Measurements from ENCODE around the gene OST4. TPM values are rescaled to one million over a fixed set of nuclear protein-coding genes. Genes with fewer than 3 reads are reported as not detected.

The OST4 gene
- total RNA-seq, 1 experiment from 2014 or later = 408 TPM

DNA sequence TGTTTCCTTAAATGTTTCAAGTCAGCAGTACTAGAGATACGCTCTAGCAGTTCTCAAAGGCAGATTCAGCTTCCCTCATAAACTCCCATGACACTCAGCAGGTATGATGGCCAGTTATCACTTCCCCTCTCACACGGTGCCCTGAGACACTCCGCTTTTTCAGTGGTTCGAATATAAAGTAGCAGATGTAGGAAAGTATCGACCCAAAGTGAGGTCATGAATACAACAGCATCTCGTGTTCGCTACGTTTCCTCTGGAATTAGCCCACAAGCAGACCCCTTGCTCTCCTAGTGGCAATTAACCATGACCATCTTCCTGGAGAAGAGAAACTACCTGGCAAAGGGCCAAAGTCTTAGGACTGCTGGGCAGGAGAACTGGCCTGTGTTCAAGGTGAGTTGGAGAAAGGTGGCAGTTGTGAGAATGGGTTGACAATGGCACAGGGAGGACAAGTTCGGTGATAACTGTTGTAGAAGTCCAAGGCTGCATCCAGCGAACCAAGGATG lies 29.2 kb downstream of the OST4 start:
- DNase-seq (ENCODE audit: low read depth, low spot score) = no peak
- in situ Hi-C loops (cut with HindIII; ENCODE audit: low pct_unique_long_range_greater_than_20kb, low sequenced_read_pairs) = no loop called here

DNA sequence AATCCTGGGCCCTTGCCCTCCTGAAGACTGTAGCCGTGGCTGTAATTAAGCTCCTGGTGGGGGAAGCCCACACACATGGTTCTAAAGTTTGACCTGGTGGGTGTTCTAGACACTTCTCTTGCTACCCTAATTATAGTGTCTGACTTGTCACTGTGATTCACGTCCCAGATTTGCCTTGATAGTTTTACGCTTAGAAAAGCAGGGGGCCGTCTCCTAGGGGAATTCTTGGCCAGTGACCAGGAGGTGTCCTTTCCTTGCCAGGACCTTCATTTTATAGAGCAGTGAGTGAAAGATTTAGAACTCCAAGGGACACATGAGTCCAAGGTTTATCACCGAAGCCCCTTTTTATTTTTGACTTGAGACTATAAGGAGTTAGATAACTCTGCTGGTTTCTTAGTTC lies 29.7 kb downstream of the OST4 start:
- in situ Hi-C loops (cut with HindIII; ENCODE audit: low pct_unique_long_range_greater_than_20kb, low sequenced_read_pairs) = no loop called here
- no peak for DNase-seq (ENCODE audit: low read depth, low spot score)

DNA sequence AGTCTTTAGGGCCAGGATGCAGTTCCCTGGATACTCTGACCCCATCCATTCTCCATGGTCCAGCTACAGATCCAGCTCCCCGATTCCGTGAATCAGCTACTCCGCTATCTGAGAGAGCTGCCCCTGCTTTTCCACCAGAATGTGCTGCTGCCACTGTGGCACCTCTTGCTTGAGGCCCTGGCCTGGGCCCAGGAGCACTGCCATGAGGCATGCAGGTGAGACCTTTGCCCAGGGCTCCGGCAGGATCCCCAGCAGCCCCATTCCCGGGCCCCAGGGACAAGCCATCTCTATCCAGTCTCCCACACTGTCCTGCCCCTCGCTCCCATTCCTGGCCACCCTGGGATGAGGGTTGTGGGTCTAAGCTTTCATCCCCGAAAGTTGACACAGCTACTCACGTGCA lies 31.2 kb downstream of the OST4 start:
- no peak for DNase-seq (ENCODE audit: low read depth, low spot score)
- in situ Hi-C loops (cut with HindIII; ENCODE audit: low pct_unique_long_range_greater_than_20kb, low sequenced_read_pairs) = no loop called here

DNA sequence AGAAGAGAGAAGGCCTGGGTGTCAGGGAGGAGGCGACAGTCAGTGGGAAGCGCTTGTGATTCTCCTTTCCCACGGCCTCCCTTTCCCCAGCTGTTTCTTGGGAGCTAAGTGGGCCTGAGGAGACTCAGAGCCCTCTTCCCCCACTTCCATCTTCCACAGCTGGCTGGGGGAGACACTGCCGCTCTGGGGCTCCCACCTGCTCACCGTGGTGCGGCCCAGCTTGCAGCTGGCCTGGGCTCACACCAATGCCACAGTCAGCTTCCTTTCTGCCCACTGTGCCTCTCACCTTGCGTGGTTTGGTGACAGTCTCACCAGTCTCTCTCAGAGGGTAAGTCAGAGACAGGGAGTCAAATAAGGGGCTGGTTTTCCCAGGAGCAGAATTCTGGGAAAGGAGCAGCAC lies 31.6 kb downstream of the OST4 start:
- in situ Hi-C loops (cut with HindIII; ENCODE audit: low pct_unique_long_range_greater_than_20kb, low sequenced_read_pairs) = no loop called here
- DNase-seq (ENCODE audit: low read depth, low spot score) = no peak

DNA sequence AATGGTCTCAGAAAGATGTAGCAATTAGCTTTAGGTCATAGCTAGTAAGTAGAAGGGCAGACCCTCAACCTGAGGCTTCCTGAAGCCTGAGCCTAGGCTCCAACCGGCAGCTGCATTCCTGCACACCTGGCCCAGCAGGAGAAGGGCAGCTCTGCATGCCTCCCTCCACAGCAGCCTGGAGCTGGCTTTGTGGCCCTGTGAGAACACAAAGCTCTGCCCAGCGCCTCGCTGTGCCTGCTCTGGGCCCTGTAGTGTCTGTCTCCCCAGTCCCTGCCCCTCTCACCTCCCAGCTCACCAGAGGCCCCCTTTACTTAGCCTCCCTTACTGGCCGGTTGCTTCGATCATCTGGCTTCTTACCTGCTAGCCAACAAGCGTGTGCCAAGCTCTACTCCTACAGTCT lies 32.0 kb downstream of the OST4 start:
- in situ Hi-C loops (cut with HindIII; ENCODE audit: low pct_unique_long_range_greater_than_20kb, low sequenced_read_pairs) = no loop called here
- DNase-seq (ENCODE audit: low read depth, low spot score) = no peak

DNA sequence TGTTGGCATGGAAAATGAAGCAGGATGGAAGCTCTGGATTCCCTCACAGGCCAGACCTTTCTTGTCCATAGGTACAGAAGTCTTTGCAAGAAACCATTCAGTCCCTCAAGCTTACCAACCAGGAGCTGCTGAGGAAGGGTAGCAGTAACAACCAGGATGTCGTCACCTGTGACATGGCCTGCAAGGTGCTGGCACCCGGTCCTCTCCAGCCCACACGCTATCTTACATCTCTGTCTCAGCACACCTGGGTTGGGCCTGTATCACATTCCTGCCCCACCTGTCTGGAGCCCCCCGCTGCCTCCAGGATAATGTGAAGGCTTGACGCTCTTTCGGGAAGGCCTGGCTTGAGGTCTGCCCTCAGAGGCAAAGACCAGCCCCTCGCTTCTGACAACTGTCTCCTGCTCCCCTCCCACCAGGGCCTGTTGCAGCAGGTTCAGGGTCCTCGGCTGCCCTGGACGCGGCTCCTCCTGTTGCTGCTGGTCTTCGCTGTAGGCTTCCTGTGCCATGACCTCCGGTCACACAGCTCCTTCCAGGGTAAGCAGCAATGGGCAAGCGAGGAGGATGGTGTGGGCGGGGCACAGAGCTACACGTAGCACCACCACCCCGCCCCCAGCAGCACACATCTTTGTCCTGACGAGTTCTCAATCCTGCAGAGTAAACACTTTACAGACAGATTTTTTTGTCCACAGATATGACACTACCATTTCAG lies 32.7 kb downstream of the OST4 start:
- in situ Hi-C loops (cut with HindIII; ENCODE audit: low pct_unique_long_range_greater_than_20kb, low sequenced_read_pairs) = no loop called here
- no peak for DNase-seq (ENCODE audit: low read depth, low spot score)

DNA sequence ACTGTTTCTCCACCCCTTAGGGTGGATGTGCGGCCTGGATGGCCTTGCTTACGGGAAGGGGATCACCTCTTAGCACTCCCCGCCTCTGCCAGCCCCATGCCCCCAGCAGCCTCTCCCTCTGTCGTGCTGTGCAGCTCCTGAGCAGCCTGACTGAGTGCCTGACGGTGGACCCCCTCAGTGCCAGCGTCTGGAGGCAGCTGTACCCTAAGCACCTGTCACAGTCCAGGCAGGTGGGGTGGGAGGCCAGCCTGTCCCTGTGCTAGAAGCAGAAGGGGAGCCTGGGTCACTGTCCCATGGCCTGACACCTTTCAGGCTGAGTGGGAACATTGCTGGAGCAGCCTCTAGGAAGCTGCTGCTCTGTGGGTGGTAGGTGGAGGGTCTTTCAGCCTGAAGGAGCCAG lies 33.4 kb downstream of the OST4 start:
- DNase-seq (ENCODE audit: low read depth, low spot score) = no peak
- in situ Hi-C loops (cut with HindIII; ENCODE audit: low pct_unique_long_range_greater_than_20kb, low sequenced_read_pairs) = no loop called here

DNA sequence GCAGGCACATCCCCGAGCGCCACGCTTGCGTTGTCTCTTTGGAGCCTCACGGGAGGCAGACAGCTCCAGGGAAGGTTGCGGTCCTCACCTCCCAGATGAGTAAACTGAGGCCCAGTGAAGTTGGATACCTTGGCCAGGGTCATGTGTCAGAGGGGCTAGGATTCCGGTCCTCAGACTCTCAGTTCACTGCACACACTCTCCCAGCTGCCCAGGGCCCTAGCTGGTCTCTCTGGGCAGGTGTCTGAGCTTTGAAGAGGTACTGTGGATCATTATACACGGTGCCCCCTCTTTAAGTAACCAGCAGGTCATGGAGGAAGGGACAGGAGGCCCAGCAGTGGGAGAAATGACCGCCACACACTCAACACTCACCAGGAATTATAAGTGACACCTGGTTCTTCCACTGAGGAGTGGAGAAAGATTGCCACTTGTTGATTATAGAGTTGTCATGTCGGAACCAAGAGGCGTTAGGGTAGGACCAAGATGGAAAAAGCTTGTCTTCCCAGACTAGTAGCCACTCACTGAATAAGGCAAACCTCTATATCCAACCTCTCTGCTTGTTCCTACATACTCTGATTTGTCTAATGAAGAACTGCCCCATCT lies 38.1 kb downstream of the OST4 start:
- in situ Hi-C loops (cut with HindIII; ENCODE audit: low pct_unique_long_range_greater_than_20kb, low sequenced_read_pairs) = no loop called here
- DNase-seq (ENCODE audit: low read depth, low spot score) = no peak

DNA sequence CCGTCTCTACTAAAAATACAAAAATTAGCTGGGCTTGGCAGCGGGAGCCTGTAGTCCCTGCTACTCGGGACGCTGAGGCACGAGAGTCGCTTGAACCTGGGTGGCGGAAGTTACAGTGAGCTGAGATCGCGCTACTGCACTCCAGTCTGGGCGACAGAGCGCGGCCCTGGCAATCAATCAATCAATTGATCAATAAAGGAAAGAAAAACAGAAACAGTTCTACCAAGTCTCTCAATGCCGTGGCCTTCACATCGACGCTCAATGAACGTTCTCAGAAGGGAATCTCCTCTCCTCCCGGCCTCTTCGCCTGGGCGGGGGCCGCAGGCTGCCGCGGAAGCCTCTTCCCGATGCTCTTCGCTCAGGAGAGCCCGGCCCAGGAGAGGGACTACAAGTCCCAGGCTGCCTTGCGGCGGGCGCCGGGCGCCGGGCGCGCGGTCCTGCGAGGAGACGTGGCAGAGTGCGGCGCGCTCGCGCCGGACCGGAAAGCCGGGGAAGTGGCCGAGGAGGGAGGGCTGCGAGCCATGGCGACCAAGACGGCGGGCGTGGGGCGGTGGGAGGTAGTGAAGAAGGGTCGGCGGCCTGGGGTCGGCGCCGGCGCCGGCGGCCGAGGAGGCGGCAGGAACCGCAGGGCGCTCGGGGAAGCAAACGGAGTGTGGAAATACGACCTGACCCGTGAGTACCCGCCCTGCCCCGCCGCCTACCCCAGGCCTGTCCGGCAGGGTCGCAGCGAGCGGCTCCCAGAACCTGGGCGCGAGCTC lies 38.8 kb downstream of the OST4 start, which contains the start of gene TMEM214:
TMEM214 (plus strand) TSS at position 471 of the 758 bp plus-strand sequence; CDS start at position 522, 51 bp downstream.
- in situ Hi-C loops (cut with HindIII; ENCODE audit: low pct_unique_long_range_greater_than_20kb, low sequenced_read_pairs) = no loop called here
- DNase-seq (ENCODE audit: low read depth, low spot score) = peak; percentile 91

DNA sequence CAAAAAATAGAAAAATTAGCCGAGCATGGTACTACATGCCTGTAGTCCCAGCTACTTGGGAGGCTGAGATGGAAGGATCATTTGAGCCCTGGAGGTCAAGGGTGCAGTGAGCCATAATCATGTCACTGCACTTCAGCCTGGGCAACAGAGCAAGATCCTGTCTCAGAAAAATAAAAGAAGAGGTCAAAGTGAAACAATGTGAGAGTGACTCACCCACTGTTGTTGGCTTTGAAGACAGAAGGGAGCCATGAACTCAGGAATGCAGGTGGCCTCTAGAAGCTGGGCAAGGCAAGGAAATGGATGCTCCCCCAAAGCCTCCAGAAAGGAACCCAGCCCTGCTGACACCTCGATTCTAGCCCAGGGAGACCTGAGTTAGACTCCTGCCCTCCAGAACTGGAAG lies 42.4 kb downstream of the OST4 start:
- in situ Hi-C loops (cut with HindIII; ENCODE audit: low pct_unique_long_range_greater_than_20kb, low sequenced_read_pairs) = no loop called here
- DNase-seq (ENCODE audit: low read depth, low spot score) = no peak

DNA sequence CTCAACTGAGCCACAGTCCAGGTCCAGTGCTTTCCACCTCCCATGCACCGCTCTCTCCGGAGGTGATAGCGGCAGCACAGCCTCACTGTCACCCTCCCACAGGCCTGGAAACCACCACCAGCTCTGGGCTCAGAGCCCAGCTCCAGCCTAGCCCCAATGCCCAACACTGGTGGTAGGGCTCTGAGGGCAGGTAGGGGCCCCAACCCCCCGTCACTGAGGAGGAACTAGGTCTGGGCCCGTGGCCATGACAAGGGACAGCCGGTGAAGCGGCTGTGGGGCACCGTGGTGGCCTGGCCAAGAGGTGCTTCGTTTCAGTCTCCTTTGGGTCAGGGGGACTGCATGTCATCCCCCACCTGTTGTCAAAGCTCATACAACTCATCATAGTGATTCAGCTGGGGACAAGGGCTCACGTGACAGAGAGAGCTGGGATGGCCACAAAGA lies 44.2 kb downstream of the OST4 start:
- no peak for DNase-seq (ENCODE audit: low read depth, low spot score)
- in situ Hi-C loops (cut with HindIII; ENCODE audit: low pct_unique_long_range_greater_than_20kb, low sequenced_read_pairs) = no loop called here

DNA sequence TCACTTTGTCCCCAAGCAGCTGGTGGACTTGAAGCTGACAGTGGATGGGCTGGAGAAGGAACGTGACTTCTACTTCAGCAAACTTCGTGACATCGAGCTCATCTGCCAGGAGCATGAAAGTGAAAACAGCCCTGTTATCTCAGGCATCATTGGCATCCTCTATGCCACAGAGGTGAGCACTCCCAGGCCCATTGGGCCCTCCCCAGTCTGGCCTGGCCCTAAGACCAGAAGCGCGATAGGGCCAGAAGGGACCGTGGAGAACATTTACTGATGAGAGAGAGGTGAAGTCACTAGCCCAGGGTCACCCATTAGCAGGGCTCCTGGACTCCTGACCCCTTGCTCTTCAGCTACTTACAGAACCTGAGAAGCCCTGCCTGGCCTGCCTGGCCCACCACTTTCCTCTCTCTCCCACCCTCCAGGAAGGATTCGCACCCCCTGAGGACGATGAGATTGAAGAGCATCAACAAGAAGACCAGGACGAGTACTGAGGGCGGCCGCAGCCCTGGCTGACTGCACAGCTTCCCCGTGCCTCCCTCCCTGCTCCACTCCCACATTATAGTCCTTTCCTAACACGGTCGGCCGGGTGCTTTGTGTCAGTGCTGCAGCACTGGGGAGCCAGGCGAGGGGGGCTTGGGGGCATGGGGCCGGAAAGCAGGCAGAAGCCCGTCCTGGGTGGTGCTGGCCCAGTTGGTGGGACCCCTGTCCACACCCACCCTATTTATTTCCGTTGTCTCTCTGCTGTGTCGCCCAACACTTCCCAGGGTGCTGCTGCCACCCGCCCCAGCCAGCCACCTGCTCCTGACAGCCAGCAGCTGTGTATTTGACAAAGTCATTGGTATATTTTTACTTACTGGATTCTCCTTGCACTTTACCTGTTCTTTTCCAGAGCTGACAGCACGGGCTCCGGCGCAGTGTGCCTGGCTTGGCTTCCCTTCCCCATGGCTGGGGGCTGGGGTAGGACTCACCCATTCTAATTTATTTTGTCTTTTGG lies 45.3 kb downstream of the OST4 start:
- DNase-seq (ENCODE audit: low read depth, low spot score) = no peak
- in situ Hi-C loops (cut with HindIII; ENCODE audit: low pct_unique_long_range_greater_than_20kb, low sequenced_read_pairs) = no loop called here

DNA sequence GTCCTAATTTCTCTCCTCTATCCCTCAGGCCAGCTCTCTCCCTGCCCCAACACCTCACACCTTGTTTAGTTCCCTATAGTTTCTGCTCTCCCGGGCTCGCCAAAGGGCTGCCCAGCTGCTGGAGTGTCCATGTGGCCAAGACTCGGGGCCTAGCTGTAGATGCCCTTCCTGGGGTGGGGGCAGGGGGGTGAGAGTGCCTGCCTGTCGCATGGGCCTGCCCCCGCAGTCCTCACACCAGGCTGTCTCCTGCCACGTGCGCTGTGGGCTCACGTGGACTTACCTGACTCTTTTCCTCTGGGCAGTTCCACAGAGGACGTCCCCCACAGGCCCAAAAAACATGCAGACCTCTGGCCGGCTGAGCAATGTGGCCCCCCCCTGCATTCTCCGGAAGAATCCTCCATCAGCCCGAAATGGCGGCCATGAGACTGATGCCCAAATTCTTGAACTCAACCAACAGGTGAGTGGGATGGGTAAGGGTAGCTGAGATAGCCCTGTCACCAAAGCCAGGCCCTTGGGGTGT lies 46.1 kb downstream of the OST4 start:
- no peak for DNase-seq (ENCODE audit: low read depth, low spot score)
- in situ Hi-C loops (cut with HindIII; ENCODE audit: low pct_unique_long_range_greater_than_20kb, low sequenced_read_pairs) = no loop called here

DNA sequence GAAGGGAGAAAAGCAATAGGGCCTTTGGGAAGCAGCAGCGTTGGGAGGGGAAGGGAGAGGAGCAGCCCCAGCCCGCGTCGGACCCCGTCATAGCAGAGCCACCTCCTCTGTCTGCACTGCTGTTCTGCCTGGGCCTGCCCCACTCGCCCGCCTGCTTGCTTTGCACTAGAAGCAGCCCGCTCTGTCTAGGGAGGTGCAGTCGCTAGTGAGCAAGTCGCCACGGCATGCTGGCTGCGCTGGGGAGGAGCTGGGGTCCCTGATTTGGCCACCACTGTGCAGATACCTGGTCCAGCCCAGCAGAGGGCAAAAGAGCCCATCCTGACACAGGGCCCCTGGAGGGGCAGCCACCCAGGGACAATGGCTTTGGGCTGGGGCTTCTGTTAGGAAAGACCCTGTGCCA lies 46.6 kb downstream of the OST4 start:
- in situ Hi-C loops (cut with HindIII; ENCODE audit: low pct_unique_long_range_greater_than_20kb, low sequenced_read_pairs) = no loop called here

DNA sequence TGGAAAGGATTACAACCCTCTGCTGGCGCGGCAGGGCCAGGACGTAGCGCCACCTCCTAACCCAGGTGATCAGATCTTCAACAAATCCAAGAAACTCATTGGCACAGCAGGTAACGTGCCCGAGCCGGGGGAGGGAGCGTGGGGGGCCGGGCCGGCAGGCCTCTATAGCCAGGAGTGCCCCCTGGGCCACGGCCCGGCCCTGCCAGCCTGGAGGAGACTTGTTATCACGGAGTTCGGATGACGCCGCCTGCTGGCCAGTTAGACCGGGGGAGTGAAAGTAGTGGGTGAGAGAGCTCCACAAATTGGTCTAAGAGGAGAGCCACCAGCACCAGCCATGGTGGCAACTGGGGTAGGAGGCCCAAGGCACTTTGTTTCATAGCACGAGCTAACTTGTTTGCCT lies 47.3 kb downstream of the OST4 start:
- in situ Hi-C loops (cut with HindIII; ENCODE audit: low pct_unique_long_range_greater_than_20kb, low sequenced_read_pairs) = no loop called here
- DNase-seq (ENCODE audit: low read depth, low spot score) = peak; percentile 79

More for the DNA sequence above, 46.6 kb downstream of the OST4 start:
- no peak for DNase-seq (ENCODE audit: low read depth, low spot score)

DNA sequence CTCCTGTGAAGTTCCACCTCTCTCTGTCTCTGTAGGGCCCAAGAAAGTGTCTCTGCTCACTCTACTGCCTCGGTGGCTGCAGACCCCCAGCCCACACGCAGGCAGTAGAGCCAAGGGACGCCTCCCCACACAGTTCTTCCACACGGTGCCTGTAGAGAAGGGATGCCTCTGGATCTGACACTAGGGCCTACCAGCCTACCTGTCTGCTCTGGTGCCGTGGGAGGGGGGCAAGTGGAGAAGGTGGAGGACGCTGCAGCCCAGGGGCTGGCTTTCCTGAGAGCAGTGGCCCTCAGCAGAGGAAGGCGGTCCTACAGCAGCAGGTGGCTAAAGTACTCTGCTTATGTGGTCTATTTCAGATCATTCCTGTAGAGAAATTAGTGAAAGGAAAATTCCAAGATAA lies 47.7 kb downstream of the OST4 start:
- no peak for DNase-seq (ENCODE audit: low read depth, low spot score)
- in situ Hi-C loops (cut with HindIII; ENCODE audit: low pct_unique_long_range_greater_than_20kb, low sequenced_read_pairs) = no loop called here
